Neural cell (in vitro differentiated cells): Measurements from ENCODE around the gene EFCAB11. TPM values are rescaled to one million over a fixed set of nuclear protein-coding genes. Genes with fewer than 3 reads are reported as not detected.

Experiments used
- H2AFZ ChIP-seq: fragments of 200-600, 300-800 bp; sonication (generic), shearing (Covaris generic); 2 replicates; pipeline ENCODE4 v1.6.0; 2014; ENCODE audit warnings: low read depth, mild to moderate bottlenecking, antibody characterized with exemption, low read length, moderate library complexity
- H3F3A ChIP-seq: fragments of 200-600 bp; shearing (Covaris generic); 2 replicates; pipeline ENCODE4 v1.6.1; 2016; ENCODE audit warnings: mild to moderate bottlenecking, moderate library complexity, mixed read lengths, antibody characterized with exemption, low read length; ENCODE audit not compliant: insufficient read depth, poor library complexity, severe bottlenecking
- H3K27ac ChIP-seq: fragments of 200-600, 300-800 bp; sonication (generic), shearing (Covaris generic); 2 replicates; pipeline ENCODE4 v1.5.1; 2014; ENCODE audit warnings: mild to moderate bottlenecking, low read length, moderate library complexity
- H3K27me3 ChIP-seq: fragments of 300-800, 200-600 bp; sonication (generic), shearing (Covaris generic); 2 replicates; pipeline ENCODE4 v1.6.0; 2014; ENCODE audit warnings: mild to moderate bottlenecking, low read depth, low read length, moderate library complexity; ENCODE audit not compliant: insufficient read depth
- H3K36me3 ChIP-seq: fragments of 300-800, 200-600 bp; sonication (generic), shearing (Covaris generic); 2 replicates; pipeline ENCODE4 v1.5.1; 2014; ENCODE audit warnings: mild to moderate bottlenecking, antibody characterized with exemption, low read length, moderate library complexity; ENCODE audit not compliant: insufficient read depth
- H3K4me2 ChIP-seq: fragments of 300-800, 200-600 bp; sonication (generic), shearing (Covaris generic); 2 replicates; pipeline ENCODE4 v1.6.0; 2014; ENCODE audit warnings: mild to moderate bottlenecking, low read length
- H3K4me3 ChIP-seq: fragments of 300-800, 200-600 bp; sonication (generic), shearing (Covaris generic); 2 replicates; pipeline ENCODE4 v1.5.1; 2014; ENCODE audit warnings: mild to moderate bottlenecking, low read length, moderate library complexity
- H3K79me2 ChIP-seq: fragments of 200-600 bp; shearing (Covaris generic); replicated peaks from 2 replicates; pipeline ENCODE4 v1.6.0; 2014; ENCODE audit warnings: mild to moderate bottlenecking, low read length, moderate library complexity; ENCODE audit not compliant: insufficient read depth
- H3K9ac ChIP-seq: fragments of 300-800, 200-600 bp; sonication (generic), shearing (Covaris generic); 2 replicates; pipeline ENCODE4 v1.6.1; 2016; ENCODE audit warnings: mild to moderate bottlenecking, low read length, mixed read lengths
- H3K9me2 ChIP-seq: fragments of 200-600 bp; shearing (Covaris generic); 2 replicates; pipeline ENCODE4 v1.6.1; 2016; ENCODE audit warnings: mild to moderate bottlenecking, low read length, mixed read lengths; ENCODE audit not compliant: insufficient read depth
- H3K9me3 ChIP-seq: fragments of 200-600, 300-800 bp; sonication (generic), shearing (Covaris generic); 2 replicates; pipeline ENCODE4 v1.6.1; 2016; ENCODE audit warnings: mild to moderate bottlenecking, mixed run types, low read length, moderate library complexity, mixed read lengths
- H4K20me1 ChIP-seq: fragments of 200-600 bp; shearing (Covaris generic); 2 replicates; pipeline ENCODE4 v1.6.1; 2016; ENCODE audit warnings: mild to moderate bottlenecking, mixed run types; ENCODE audit not compliant: insufficient read depth
- CTCF ChIP-seq: fragments of 450-650 bp; IDR thresholded peaks from 2 replicates; pipeline ENCODE4 v1.5.1; 2014; ENCODE audit warnings: antibody characterized with exemption, mild to moderate bottlenecking, moderate library complexity; ENCODE audit not compliant: poor library complexity, severe bottlenecking
- EP300 ChIP-seq: fragments of 450-650 bp; conservative IDR thresholded peaks from 2 replicates; pipeline ENCODE4 v1.6.1; 2014; ENCODE audit warnings: antibody characterized with exemption, mild to moderate bottlenecking, moderate library complexity; ENCODE audit not compliant: poor library complexity, severe bottlenecking
- EZH2 ChIP-seq: fragments of 200-600, 300-800 bp; shearing (Covaris generic), sonication (generic); IDR thresholded peaks from 2 replicates; pipeline ENCODE4 v1.6.1; 2014; ENCODE audit warnings: antibody characterized with exemption, low read length, borderline replicate concordance, mild to moderate bottlenecking; ENCODE audit not compliant: insufficient read depth, poor library complexity, severe bottlenecking
- MXI1 ChIP-seq: fragments of 450-650 bp; conservative IDR thresholded peaks from 2 replicates; pipeline ENCODE4 v1.6.1; 2014; ENCODE audit warnings: antibody characterized with exemption, mild to moderate bottlenecking; ENCODE audit not compliant: poor library complexity, severe bottlenecking
- POLR2AphosphoS5 ChIP-seq: IDR thresholded peaks from 2 replicates; pipeline ENCODE4 v1.6.1; 2012
- RAD21 ChIP-seq: fragments of 450-650 bp; conservative IDR thresholded peaks from 2 replicates; pipeline ENCODE4 v1.6.1; 2014; ENCODE audit warnings: antibody characterized with exemption, mild to moderate bottlenecking, moderate library complexity
- REST ChIP-seq: IDR thresholded peaks from 2 replicates; pipeline ENCODE4 v1.6.1; 2012; ENCODE audit warnings: borderline replicate concordance
- SMC3 ChIP-seq: fragments of 450-650 bp; conservative IDR thresholded peaks from 2 replicates; pipeline ENCODE4 v1.6.1; 2014; ENCODE audit warnings: antibody characterized with exemption, mild to moderate bottlenecking, moderate library complexity; ENCODE audit not compliant: poor library complexity
- TAF1 ChIP-seq: IDR thresholded peaks from 2 replicates; pipeline ENCODE4 v1.6.1; 2012; ENCODE audit warnings: low read depth
- polyA plus RNA-seq: library from polyadenylated mRNA; depleted of rRNA; stranded (reverse); fragments of >200 nt; gene quantifications from 2 replicates; pipeline ENCODE4 v1.2.3, GENCODE V29; 2014

Gene EFCAB11
- polyA plus RNA-seq, 1 donor from 2014 or later: 7.9 TPM

- Histone ChIP-seq H3K9me2 (no peaks in the 10 kb centered on the region), H3K36me3 (no peaks in the 10 kb centered on the region), H3K4me3 (no peak overlapping the region), H3K27me3 (no peaks in the 10 kb centered on the region), H3K9ac (no peak overlapping the region), H2AFZ (no peak overlapping the region), H3K79me2 (no peaks in the 10 kb centered on the region), H3K9me3 (no peaks in the 10 kb centered on the region), H3F3A (no peaks in the 10 kb centered on the region), H4K20me1 (no peaks in the 10 kb centered on the region), H3K4me2 (no peak overlapping the region), H3K27ac (no peak overlapping the region)
- TF ChIP-seq CTCF: peak; percentile 45
- no peak for TF ChIP-seq EZH2
- TF ChIP-seq RAD21: peak; percentile 55
- TF ChIP-seq SMC3: peak; percentile 46
Observed at GRCh38 chr14:89848165-89848564, 106.4 kb downstream of the EFCAB11 start.

- Histone ChIP-seq H3K9ac (no peak overlapping the region), H4K20me1 (no peaks in the 10 kb centered on the region), H2AFZ (no peak overlapping the region), H3F3A (no peaks in the 10 kb centered on the region), H3K27ac (no peak overlapping the region), H3K4me2 (no peak overlapping the region), H3K9me3 (no peaks in the 10 kb centered on the region), H3K9me2 (no peaks in the 10 kb centered on the region), H3K27me3 (no peaks in the 10 kb centered on the region), H3K36me3 (no peaks in the 10 kb centered on the region), H3K79me2 (no peaks in the 10 kb centered on the region), H3K4me3 (no peak overlapping the region)
- TF ChIP-seq POLR2AphosphoS5 (no peak), MXI1 (no peak), TAF1 (no peak), SMC3 (no peak), EP300 (no peak), RAD21 (no peak), REST (no peak), CTCF (no peak), EZH2 (no peak)
Observed at GRCh38 chr14:89845346-89845745, 109.2 kb downstream of the EFCAB11 start.
